OCI-LY3 (cell line): ENCODE results near the gene ADARB2.
A peak's percentile ranks its signal among the peaks of the same experiment; 100 is the strongest.

Source experiments
- H2AFZ ChIP-seq: fragments of 200-600, 300-600 bp; shearing (Covaris generic); 2 replicates; pipeline ENCODE4 v1.6.0; 2014; ENCODE audit warnings: antibody characterized with exemption, low read depth, low read length
- H3K27ac ChIP-seq: fragments of 200-600, 300-600 bp; sonication (generic); 2 replicates; pipeline ENCODE4 v1.5.1; 2014; ENCODE audit warnings: mild to moderate bottlenecking, low read length, moderate library complexity, mixed read lengths
- H3K27me3 ChIP-seq: fragments of 200-600, 300-600 bp; sonication (generic); 2 replicates; pipeline ENCODE4 v1.6.1; 2014; ENCODE audit warnings: low read depth, low read length, mixed read lengths
- H3K36me3 ChIP-seq: fragments of 200-600, 300-600 bp; sonication (generic); replicated peaks from 2 replicates; pipeline ENCODE3; 2014; ENCODE audit warnings: low read depth, low read length, mixed read lengths
- H3K4me1 ChIP-seq: fragments of 300-600, 200-600 bp; sonication (generic); 2 replicates; pipeline ENCODE4 v1.6.1; 2014; ENCODE audit warnings: low read length, mixed read lengths
- H3K4me2 ChIP-seq: fragments of 200-600, 300-600 bp; sonication (generic); 2 replicates; pipeline ENCODE4 v1.6.1; 2014; ENCODE audit warnings: low read length, mixed read lengths
- H3K4me3 ChIP-seq: fragments of 300-600, 200-600 bp; sonication (generic); 2 replicates; pipeline ENCODE4 v1.5.1; 2014; ENCODE audit warnings: antibody characterized with exemption, mild to moderate bottlenecking, low read length, moderate library complexity
- H3K79me2 ChIP-seq: fragments of 300-600, 200-600 bp; shearing (Covaris generic); 2 replicates; pipeline ENCODE4 v1.6.1; 2014; ENCODE audit warnings: mild to moderate bottlenecking, low read length, mixed read lengths
- H3K9ac ChIP-seq: fragments of 300-600, 200-600 bp; shearing (Covaris generic); 2 replicates; pipeline ENCODE4 v1.6.0; 2014; ENCODE audit warnings: mild to moderate bottlenecking, low read length, moderate library complexity
- H3K9me3 ChIP-seq: fragments of 200-600, 300-600 bp; shearing (Covaris generic); 2 replicates; pipeline ENCODE4 v1.6.1; 2014; ENCODE audit warnings: low read length, mixed read lengths; ENCODE audit not compliant: insufficient read depth
- H4K20me1 ChIP-seq: fragments of 200-600, 300-600 bp; sonication (generic); 2 replicates; pipeline ENCODE4 v1.6.1; 2016; ENCODE audit warnings: low read length, mixed read lengths; ENCODE audit not compliant: insufficient read depth
- EZH2phosphoT487 ChIP-seq: fragments of 200-600 bp; shearing (Covaris generic); IDR thresholded peaks from 2 replicates; pipeline ENCODE4 v1.6.1; 2018; ENCODE audit warnings: antibody characterized with exemption, mixed run types, low read depth
- TF ChIP-seq, protein P1 (sequence below): fragments of 200-600, 300-600 bp; sonication (generic); IDR thresholded peaks from 2 replicates; pipeline ENCODE4 v1.5.1; 2014; ENCODE audit warnings: antibody characterized with exemption, low read length, low read depth

Gene ADARB2

GRCh38 chr10:1488970-1489548 is 248.3 kb downstream of the ADARB2 start:
- Histone ChIP-seq H4K20me1 (no peaks in the 10 kb centered on the region), H3K4me3 (peak overlapping the region; percentile 35; the same call in 1 of the 2 replicates), H2AFZ (no peak overlapping the region)

DNA sequence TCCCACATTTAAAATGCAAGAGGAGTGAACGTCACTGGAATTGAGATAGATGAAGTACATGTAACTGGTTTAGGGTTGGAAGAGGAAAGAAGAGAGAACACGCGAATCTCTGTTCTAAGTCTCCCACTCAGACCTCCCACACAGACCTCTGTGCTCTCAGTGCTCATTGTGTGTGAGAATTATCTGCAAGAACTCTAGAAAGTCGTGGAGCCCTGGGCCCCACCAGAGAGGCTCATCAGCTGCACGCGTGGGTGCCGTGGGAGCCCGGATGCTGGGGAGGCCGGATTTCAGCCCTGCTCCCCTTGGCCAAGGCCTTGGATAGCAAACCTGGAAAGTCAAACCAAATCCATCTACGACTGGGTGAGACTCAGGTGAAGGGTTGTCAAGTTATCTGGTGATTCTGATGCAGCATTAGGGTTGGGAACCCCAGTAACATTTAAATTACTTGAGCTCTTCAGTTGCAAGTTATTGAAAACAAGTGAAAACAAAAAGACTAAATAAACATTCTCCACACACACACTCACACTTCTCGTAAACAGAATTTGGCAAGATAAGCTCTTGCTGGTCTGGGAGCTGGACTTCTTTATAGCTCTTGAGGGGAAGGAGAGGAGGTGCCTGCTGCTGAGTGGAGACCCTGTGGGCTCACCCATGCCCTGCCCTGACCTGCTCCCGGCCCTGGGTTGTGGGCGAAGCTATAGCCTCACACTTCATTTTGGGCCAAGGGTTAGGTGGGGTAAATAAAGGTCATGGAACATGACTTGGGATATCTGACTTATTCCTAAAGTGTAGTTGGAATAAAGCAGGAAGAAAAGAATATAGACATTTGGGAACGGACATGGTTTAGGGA is 250.3 kb downstream of the ADARB2 start:
- Histone ChIP-seq H3K4me1 (no peaks in the 10 kb centered on the region), H3K27ac (no peak overlapping the region), H3K4me3 (no peak overlapping the region), H3K79me2 (no peaks in the 10 kb centered on the region), H3K27me3 (no peaks in the 10 kb centered on the region), H3K9ac (no peak overlapping the region), H2AFZ (no peak overlapping the region), H3K36me3 (no peaks in the 10 kb centered on the region), H4K20me1 (no peaks in the 10 kb centered on the region), H3K4me2 (no peak overlapping the region), H3K9me3 (peaks cover 9% of the 10 kb centered on the region; the same call in 1 of the 2 replicates)
- TF ChIP-seq EZH2phosphoT487, result no peak
- TF ChIP-seq, protein P1, sequence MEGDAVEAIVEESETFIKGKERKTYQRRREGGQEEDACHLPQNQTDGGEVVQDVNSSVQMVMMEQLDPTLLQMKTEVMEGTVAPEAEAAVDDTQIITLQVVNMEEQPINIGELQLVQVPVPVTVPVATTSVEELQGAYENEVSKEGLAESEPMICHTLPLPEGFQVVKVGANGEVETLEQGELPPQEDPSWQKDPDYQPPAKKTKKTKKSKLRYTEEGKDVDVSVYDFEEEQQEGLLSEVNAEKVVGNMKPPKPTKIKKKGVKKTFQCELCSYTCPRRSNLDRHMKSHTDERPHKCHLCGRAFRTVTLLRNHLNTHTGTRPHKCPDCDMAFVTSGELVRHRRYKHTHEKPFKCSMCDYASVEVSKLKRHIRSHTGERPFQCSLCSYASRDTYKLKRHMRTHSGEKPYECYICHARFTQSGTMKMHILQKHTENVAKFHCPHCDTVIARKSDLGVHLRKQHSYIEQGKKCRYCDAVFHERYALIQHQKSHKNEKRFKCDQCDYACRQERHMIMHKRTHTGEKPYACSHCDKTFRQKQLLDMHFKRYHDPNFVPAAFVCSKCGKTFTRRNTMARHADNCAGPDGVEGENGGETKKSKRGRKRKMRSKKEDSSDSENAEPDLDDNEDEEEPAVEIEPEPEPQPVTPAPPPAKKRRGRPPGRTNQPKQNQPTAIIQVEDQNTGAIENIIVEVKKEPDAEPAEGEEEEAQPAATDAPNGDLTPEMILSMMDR, result no peak

More at GRCh38 chr10:1488970-1489548, 248.3 kb downstream of the ADARB2 start:
- peaks cover 9% of the 10 kb centered on the region; the same call in 1 of the 2 replicates for H3K9me3 ChIP-seq
- no peaks in the 10 kb centered on the region for H3K27me3 ChIP-seq
- no peaks in the 10 kb centered on the region for H3K4me1 ChIP-seq
- H3K36me3 ChIP-seq, result no peaks in the 10 kb centered on the region
- TF ChIP-seq, protein P1, result no peak
- TF ChIP-seq EZH2phosphoT487, result no peak
- H3K27ac ChIP-seq, result no peak overlapping the region
- H3K79me2 ChIP-seq, result no peaks in the 10 kb centered on the region
- H3K4me2 ChIP-seq, result peak overlapping the region; percentile 36
- H3K9ac ChIP-seq, result no peak overlapping the region

DNA sequence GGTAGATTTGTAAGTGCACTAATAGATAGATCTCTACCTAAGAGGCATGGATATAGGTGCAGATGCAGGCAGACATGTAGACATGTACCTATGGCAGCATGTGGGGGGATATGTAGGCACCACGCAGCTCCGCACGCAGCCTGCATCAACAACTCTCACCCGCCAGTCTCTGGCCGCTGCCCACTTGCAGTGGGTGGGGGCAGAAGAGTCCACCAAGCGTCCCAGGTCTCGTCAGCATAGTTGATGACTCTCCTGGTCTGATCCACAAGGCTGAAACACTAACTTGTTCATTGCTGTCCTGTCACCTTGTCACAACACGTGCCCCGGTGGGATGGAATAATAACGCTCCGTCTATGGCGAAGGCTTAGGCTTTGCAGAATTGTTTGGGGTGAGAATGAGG is 252.0 kb downstream of the ADARB2 start:
- H3K9me3 ChIP-seq, result peaks cover 9% of the 10 kb centered on the region; the same call in 1 of the 2 replicates
- H3K4me2 ChIP-seq, result no peak overlapping the region
- no peak overlapping the region for H3K4me3 ChIP-seq

GRCh38 chr10:1483826-1484225 is 253.5 kb downstream of the ADARB2 start:
- Histone ChIP-seq H3K4me1 (no peaks in the 10 kb centered on the region), H3K27ac (no peak overlapping the region), H3K4me2 (no peak overlapping the region), H3K9ac (no peak overlapping the region), H3K36me3 (no peaks in the 10 kb centered on the region), H3K27me3 (no peaks in the 10 kb centered on the region), H3K79me2 (no peaks in the 10 kb centered on the region), H3K4me3 (no peak overlapping the region), H2AFZ (no peak overlapping the region), H3K9me3 (no peaks in the 10 kb centered on the region), H4K20me1 (no peaks in the 10 kb centered on the region)
- no peak for TF ChIP-seq EZH2phosphoT487
- TF ChIP-seq, protein P1, result no peak

More for the DNA sequence above, 252.0 kb downstream of the ADARB2 start:
- Histone ChIP-seq H3K9ac (no peak overlapping the region), H3K36me3 (no peaks in the 10 kb centered on the region), H2AFZ (no peak overlapping the region), H3K27ac (no peak overlapping the region), H3K4me1 (no peaks in the 10 kb centered on the region), H3K27me3 (no peaks in the 10 kb centered on the region), H4K20me1 (no peaks in the 10 kb centered on the region), H3K79me2 (no peaks in the 10 kb centered on the region)
- TF ChIP-seq, protein P1, result no peak
- no peak for TF ChIP-seq EZH2phosphoT487
